GM06990 (cell line): ENCODE data around the gene MED9.
"Not testable (repeated sequence)": the region's sequence is repeated elsewhere in the genome, so short reads cannot be mapped to it uniquely, and the experiment has no call there.

Experiments used
- DNase-seq: peaks from one replicate; pipeline ENCODE4 v3.0.0-alpha.2; 2011; ENCODE audit not compliant: insufficient read length; ENCODE audit errors: extremely low read depth
- H3K27me3 ChIP-seq: replicated peaks from 2 replicates; pipeline ENCODE4 v1.6.0; 2011; ENCODE audit warnings: low read length; ENCODE audit not compliant: control insufficient read depth, insufficient read depth
- H3K36me3 ChIP-seq: 2 replicates; pipeline ENCODE4 v1.5.1; 2011; ENCODE audit warnings: low read length; ENCODE audit not compliant: control insufficient read depth, insufficient read depth
- H3K4me3 ChIP-seq: replicated peaks from 2 replicates; pipeline ENCODE4 v1.5.1; 2011; ENCODE audit warnings: low read depth, mild to moderate bottlenecking, control low read depth, low read length
- CTCF ChIP-seq: IDR thresholded peaks from 2 replicates; pipeline ENCODE4 v1.5.1; 2011; ENCODE audit warnings: low read length, control low read depth, mild to moderate bottlenecking, inconsistent platforms; ENCODE audit not compliant: insufficient read depth, poor library complexity, severe bottlenecking

The MED9 gene

GRCh38 chr17:17476865-17477467 lies at the start of gene MED9:
TSS of gene MED9 (plus strand) at chr17:17477000. CDS start at chr17:17477042, 42 bp downstream.
- H3K4me3 ChIP-seq = peak within 1 kb of the TSS; percentile 97
- no peaks in the 10 kb centered on the region; the same call in 1 of the 2 replicates for H3K36me3 ChIP-seq
- peak; percentile 92 for DNase-seq
- no peaks in the 10 kb centered on the region; the same call in 1 of the 2 replicates for H3K27me3 ChIP-seq
- TF ChIP-seq CTCF = no peak

GRCh38 chr17:17429222-17429621 lies 47.6 kb upstream of the MED9 start:
- TF ChIP-seq CTCF = no peak
- no peak overlapping the region for H3K4me3 ChIP-seq
- DNase-seq = no peak

GRCh38 chr17:17430924-17431323 lies 45.9 kb upstream of the MED9 start:
- H3K4me3 ChIP-seq, H3K27me3 ChIP-seq, H3K36me3 ChIP-seq, DNase-seq: not testable (repeated sequence)

More at GRCh38 chr17:17429222-17429621, 47.6 kb upstream of the MED9 start:
- Histone ChIP-seq H3K36me3 (no peaks in the 10 kb centered on the region), H3K27me3 (no peaks in the 10 kb centered on the region)

- no peaks in the 10 kb centered on the region; the same call in 1 of the 2 replicates for H3K27me3 ChIP-seq
- H3K4me3 ChIP-seq = no peak overlapping the region
- H3K36me3 ChIP-seq = no peaks in the 10 kb centered on the region
- TF ChIP-seq CTCF = no peak
- no peak for DNase-seq
Observed at GRCh38 chr17:17431605-17432004, 45.2 kb upstream of the MED9 start.

- no peak overlapping the region for H3K4me3 ChIP-seq
- H3K27me3 ChIP-seq = no peaks in the 10 kb centered on the region; the same call in 1 of the 2 replicates
- no peak for TF ChIP-seq CTCF
- no peaks in the 10 kb centered on the region for H3K36me3 ChIP-seq
- DNase-seq = no peak
Observed at GRCh38 chr17:17433000-17433703, 43.6 kb upstream of the MED9 start.

GRCh38 chr17:17434477-17434876 lies 42.3 kb upstream of the MED9 start:
- H3K27me3 ChIP-seq = no peaks in the 10 kb centered on the region; the same call in 1 of the 2 replicates
- DNase-seq = no peak
- no peak overlapping the region for H3K4me3 ChIP-seq
- no peaks in the 10 kb centered on the region for H3K36me3 ChIP-seq
- no peak for TF ChIP-seq CTCF
